K562 (cell line): ENCODE data around the gene EXOC3L2. TPM values are rescaled to one million over a fixed set of nuclear protein-coding genes. Genes with fewer than 3 reads are reported as not detected.
A peak's percentile ranks its signal among the peaks of the same experiment; 100 is the strongest.

Source experiments
- BRD4 ChIP-seq: fragments of 200-600 bp; sonication (generic); IDR thresholded peaks from 2 replicates; pipeline ENCODE4 v1.6.1; 2017; ENCODE audit warnings: inconsistent platforms
- E2F5 ChIP-seq: sonication (generic); formaldehyde crosslinking; IDR thresholded peaks from 2 replicates; pipeline ENCODE4 v1.8.0; 2022; ENCODE audit warnings: mild to moderate bottlenecking, missing genetic modification reagents
- FOXP1 ChIP-seq: sonication (generic); formaldehyde crosslinking; IDR thresholded peaks from 2 replicates; pipeline ENCODE4 v1.8.0; 2022; ENCODE audit warnings: mild to moderate bottlenecking, missing genetic modification reagents
- HMG20B ChIP-seq: fragments of 250-450 bp; sonication (Bioruptor Pico); IDR thresholded peaks from 2 replicates; pipeline ENCODE4 v1.5.0; 2021; ENCODE audit warnings: mild to moderate bottlenecking
- MBD2 ChIP-seq: sonication (generic); IDR thresholded peaks from 2 replicates; pipeline ENCODE4 v1.6.1; 2016; ENCODE audit warnings: low read depth, borderline replicate concordance
- MLX ChIP-seq, 2 experiments: fragments of 450-650 bp in 1 of 2; sonication (generic) in 1 of 2; formaldehyde crosslinking; conservative IDR thresholded peaks; 2 replicates each; pipeline versions ENCODE4 v1.4.0 to v1.8.1; 2020 to 2022; ENCODE audit warnings: mild to moderate bottlenecking in 1 of 2, missing genetic modification reagents in 1 of 2
- POU5F1 ChIP-seq: fragments of 150-350 bp; IDR thresholded peaks from 2 replicates; pipeline ENCODE4 v1.6.1; 2014; ENCODE audit warnings: borderline replicate concordance, low read length, low read depth, mild to moderate bottlenecking; ENCODE audit not compliant: partially characterized antibody
- SMAD4 ChIP-seq: fragments of 250-450 bp; sonication (Bioruptor Pico); conservative IDR thresholded peaks from 2 replicates; pipeline ENCODE4 v1.8.0; 2021; ENCODE audit warnings: inconsistent platforms, mild to moderate bottlenecking, moderate library complexity
- SREBF2 ChIP-seq: sonication (generic); formaldehyde crosslinking; IDR thresholded peaks from 2 replicates; pipeline ENCODE4 v1.4.0; 2020; ENCODE audit warnings: mild to moderate bottlenecking, missing genetic modification reagents
- ZNF282 ChIP-seq: sonication (generic); formaldehyde crosslinking; IDR thresholded peaks from 2 replicates; pipeline ENCODE4 v1.8.1; 2023; ENCODE audit warnings: missing genetic modification reagents
- ZNF644 ChIP-seq: fragments of 200-800 bp; sonication (Bioruptor generic); IDR thresholded peaks from 2 replicates; pipeline ENCODE4 v1.6.1; 2016; ENCODE audit warnings: low read depth, missing genetic modification characterization, missing compliant biosample characterization
- polyA plus RNA-seq, 8 experiments: library from polyadenylated mRNA; depleted of rRNA in 4 of 8; stranded (reverse) in 5 of 8; unstranded in 3 of 8; fragments of >200 nt; fragmentation: Nextera tagmentation in 2 of 8; fragmentation: Illumina TruSeq in 1 of 8; extraction: Ambion mirVana in 2 of 8; extraction: Trizol in 1 of 8; gene quantifications; 2 replicates each; pipeline versions ENCODE4 v1.2.1 to v1.2.3, GENCODE V29; 2011 to 2014; ENCODE audit warnings: inconsistent platforms in 1 of 8, missing spikeins in 1 of 8
- total RNA-seq, 7 experiments: library from RNA; depleted of rRNA in 6 of 7; stranded (reverse); fragments of >200 nt in 6 of 7; fragmentation: Illumina TruSeq in 2 of 7; extraction: Trizol in 2 of 7; gene quantifications; 2 replicates each; pipeline versions ENCODE4 v1.2.1 to v1.2.3, GENCODE V29; 2011 to 2021; ENCODE audit warnings: low replicate concordance in 1 of 7
- TF ChIP-seq, protein P1 (sequence below): fragments of 450-650 bp; IDR thresholded peaks from 2 replicates; pipeline ENCODE4 v1.6.1; 2016; ENCODE audit warnings: mild to moderate bottlenecking, moderate library complexity
- TF ChIP-seq, protein P2 (sequence below): IDR thresholded peaks from 2 replicates; pipeline ENCODE4 v1.6.1; 2014; ENCODE audit warnings: antibody characterized with exemption

EXOC3L2 gene
- total and polyA plus RNA-seq, 9 of the 15 experiments (the other 6 are each of a cell fraction or from before 2014, with no cell fraction given) = 0.31 to 19.0 (median 2.4) TPM

DNA sequence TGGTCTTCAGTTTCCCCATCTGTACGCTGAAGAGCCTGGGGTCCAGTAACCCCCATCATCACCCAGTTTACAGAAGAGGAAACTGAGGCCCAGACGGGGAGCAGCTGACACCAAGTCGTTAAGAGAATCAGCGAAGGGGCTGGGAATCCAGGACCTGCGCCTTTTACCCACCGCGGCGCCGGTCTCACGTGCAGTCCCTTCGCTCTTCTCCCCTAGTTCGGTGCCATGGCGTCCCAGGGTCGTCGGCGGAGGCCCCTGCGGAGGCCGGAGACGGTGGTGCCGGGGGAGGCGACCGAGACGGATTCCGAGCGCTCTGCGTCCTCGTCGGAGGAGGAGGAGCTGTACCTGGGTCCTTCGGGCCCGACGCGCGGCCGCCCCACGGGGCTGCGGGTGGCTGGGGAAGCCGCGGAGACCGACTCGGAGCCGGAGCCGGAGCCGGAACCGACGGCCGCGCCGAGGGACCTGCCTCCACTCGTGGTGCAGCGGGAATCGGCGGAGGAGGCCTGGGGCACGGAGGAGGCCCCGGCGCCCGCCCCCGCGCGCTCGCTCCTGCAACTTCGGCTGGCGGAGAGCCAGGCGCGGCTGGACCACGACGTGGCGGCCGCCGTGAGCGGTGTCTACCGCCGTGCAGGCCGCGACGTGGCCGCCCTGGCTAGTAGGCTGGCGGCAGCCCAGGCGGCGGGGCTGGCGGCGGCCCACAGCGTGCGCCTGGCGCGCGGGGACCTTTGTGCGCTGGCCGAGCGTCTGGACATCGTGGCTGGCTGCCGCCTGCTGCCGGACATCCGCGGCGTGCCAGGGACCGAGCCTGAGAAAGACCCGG is 65.9 kb downstream of the EXOC3L2 start (continued):
- TF ChIP-seq, protein P1, sequence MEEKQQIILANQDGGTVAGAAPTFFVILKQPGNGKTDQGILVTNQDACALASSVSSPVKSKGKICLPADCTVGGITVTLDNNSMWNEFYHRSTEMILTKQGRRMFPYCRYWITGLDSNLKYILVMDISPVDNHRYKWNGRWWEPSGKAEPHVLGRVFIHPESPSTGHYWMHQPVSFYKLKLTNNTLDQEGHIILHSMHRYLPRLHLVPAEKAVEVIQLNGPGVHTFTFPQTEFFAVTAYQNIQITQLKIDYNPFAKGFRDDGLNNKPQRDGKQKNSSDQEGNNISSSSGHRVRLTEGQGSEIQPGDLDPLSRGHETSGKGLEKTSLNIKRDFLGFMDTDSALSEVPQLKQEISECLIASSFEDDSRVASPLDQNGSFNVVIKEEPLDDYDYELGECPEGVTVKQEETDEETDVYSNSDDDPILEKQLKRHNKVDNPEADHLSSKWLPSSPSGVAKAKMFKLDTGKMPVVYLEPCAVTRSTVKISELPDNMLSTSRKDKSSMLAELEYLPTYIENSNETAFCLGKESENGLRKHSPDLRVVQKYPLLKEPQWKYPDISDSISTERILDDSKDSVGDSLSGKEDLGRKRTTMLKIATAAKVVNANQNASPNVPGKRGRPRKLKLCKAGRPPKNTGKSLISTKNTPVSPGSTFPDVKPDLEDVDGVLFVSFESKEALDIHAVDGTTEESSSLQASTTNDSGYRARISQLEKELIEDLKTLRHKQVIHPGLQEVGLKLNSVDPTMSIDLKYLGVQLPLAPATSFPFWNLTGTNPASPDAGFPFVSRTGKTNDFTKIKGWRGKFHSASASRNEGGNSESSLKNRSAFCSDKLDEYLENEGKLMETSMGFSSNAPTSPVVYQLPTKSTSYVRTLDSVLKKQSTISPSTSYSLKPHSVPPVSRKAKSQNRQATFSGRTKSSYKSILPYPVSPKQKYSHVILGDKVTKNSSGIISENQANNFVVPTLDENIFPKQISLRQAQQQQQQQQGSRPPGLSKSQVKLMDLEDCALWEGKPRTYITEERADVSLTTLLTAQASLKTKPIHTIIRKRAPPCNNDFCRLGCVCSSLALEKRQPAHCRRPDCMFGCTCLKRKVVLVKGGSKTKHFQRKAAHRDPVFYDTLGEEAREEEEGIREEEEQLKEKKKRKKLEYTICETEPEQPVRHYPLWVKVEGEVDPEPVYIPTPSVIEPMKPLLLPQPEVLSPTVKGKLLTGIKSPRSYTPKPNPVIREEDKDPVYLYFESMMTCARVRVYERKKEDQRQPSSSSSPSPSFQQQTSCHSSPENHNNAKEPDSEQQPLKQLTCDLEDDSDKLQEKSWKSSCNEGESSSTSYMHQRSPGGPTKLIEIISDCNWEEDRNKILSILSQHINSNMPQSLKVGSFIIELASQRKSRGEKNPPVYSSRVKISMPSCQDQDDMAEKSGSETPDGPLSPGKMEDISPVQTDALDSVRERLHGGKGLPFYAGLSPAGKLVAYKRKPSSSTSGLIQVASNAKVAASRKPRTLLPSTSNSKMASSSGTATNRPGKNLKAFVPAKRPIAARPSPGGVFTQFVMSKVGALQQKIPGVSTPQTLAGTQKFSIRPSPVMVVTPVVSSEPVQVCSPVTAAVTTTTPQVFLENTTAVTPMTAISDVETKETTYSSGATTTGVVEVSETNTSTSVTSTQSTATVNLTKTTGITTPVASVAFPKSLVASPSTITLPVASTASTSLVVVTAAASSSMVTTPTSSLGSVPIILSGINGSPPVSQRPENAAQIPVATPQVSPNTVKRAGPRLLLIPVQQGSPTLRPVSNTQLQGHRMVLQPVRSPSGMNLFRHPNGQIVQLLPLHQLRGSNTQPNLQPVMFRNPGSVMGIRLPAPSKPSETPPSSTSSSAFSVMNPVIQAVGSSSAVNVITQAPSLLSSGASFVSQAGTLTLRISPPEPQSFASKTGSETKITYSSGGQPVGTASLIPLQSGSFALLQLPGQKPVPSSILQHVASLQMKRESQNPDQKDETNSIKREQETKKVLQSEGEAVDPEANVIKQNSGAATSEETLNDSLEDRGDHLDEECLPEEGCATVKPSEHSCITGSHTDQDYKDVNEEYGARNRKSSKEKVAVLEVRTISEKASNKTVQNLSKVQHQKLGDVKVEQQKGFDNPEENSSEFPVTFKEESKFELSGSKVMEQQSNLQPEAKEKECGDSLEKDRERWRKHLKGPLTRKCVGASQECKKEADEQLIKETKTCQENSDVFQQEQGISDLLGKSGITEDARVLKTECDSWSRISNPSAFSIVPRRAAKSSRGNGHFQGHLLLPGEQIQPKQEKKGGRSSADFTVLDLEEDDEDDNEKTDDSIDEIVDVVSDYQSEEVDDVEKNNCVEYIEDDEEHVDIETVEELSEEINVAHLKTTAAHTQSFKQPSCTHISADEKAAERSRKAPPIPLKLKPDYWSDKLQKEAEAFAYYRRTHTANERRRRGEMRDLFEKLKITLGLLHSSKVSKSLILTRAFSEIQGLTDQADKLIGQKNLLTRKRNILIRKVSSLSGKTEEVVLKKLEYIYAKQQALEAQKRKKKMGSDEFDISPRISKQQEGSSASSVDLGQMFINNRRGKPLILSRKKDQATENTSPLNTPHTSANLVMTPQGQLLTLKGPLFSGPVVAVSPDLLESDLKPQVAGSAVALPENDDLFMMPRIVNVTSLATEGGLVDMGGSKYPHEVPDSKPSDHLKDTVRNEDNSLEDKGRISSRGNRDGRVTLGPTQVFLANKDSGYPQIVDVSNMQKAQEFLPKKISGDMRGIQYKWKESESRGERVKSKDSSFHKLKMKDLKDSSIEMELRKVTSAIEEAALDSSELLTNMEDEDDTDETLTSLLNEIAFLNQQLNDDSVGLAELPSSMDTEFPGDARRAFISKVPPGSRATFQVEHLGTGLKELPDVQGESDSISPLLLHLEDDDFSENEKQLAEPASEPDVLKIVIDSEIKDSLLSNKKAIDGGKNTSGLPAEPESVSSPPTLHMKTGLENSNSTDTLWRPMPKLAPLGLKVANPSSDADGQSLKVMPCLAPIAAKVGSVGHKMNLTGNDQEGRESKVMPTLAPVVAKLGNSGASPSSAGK = no peak
- TF ChIP-seq ZNF644 (tag) = no peak
- TF ChIP-seq POU5F1 = no peak
- TF ChIP-seq SREBF2 (CRISPR knock-in tag) = no peak
- TF ChIP-seq FOXP1 (CRISPR knock-in tag) = no peak
- no peak for TF ChIP-seq MLX (CRISPR knock-in tag; conservative IDR thresholded peaks at IDR 0.05)
- TF ChIP-seq BRD4 = peak; percentile 69; the same call in 1 of the 2 replicates
- no peak for TF ChIP-seq HMG20B
- TF ChIP-seq, protein P2, sequence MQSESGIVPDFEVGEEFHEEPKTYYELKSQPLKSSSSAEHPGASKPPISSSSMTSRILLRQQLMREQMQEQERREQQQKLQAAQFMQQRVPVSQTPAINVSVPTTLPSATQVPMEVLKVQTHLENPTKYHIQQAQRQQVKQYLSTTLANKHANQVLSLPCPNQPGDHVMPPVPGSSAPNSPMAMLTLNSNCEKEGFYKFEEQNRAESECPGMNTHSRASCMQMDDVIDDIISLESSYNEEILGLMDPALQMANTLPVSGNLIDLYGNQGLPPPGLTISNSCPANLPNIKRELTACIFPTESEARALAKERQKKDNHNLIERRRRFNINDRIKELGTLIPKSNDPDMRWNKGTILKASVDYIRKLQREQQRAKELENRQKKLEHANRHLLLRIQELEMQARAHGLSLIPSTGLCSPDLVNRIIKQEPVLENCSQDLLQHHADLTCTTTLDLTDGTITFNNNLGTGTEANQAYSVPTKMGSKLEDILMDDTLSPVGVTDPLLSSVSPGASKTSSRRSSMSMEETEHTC = no peak
- 0 out of 2 replicates have a peak, but pooled peaks have one; percentile 77 for TF ChIP-seq ZNF282 (CRISPR knock-in tag)
- no peak for TF ChIP-seq E2F5
- TF ChIP-seq SMAD4 (CRISPR knock-in tag) = peak; percentile 81
- TF ChIP-seq MBD2 = no peak
